ENCODE measurements around the gene C6orf89.

Gene C6orf89

DNA sequence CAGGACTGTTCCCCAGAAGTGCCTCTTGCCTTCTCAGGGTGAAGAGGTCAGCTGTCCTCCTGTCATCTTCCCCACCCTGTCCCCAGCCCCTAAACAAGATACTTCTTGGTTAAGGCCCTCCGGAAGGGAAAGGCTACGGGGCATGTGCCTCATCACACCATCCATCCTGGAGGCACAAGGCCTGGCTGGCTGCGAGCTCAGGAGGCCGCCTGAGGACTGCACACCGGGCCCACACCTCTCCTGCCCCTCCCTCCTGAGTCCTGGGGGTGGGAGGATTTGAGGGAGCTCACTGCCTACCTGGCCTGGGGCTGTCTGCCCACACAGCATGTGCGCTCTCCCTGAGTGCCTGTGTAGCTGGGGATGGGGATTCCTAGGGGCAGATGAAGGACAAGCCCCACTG, 78.6 kb downstream of the C6orf89 start:
- in situ Hi-C loops (cut with MboI; ENCODE audit: low sequenced_read_pairs) = no loop called here

DNA sequence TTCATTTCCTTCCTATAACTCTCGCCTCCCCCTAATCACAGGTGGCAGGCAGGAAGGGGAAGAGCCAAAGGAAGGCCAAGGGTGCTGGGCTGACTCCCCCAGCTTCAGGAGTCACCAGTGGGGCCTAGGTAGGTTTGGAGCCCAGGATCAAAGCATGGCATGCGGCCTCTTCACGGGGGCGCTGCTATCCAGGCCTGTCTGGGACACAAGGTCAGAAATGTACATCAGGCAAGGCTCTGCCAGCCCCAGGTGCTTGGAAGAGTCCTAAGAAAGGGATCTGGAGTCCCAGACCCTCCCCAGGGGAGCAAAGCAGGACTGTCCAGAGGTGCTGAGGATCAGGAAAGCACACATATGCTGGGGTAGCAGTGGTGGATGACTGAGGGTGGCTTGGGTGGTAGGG, 79.2 kb downstream of the C6orf89 start:
- in situ Hi-C loops (cut with MboI; ENCODE audit: low sequenced_read_pairs) = no loop called here

DNA sequence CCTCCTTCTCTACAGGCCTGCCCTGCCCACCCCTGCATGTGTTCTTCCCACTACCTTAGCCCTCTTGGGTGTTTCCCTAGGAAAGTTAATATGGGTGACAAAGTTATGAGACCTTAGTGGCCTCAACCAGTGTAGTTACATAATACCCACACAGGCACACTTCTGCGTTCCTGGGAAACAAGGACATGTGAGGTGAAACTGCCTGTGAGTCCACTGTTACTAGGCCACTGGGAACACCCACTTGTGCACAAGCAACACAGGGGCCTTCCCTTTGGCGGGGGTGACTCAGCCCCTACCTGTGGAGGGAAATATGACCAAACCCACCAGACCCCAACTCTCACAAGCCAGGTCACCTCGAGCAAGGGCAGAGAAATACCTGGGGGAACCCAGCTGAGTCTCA, 81.5 kb downstream of the C6orf89 start:
- in situ Hi-C loops (cut with MboI; ENCODE audit: low sequenced_read_pairs) = no loop called here

DNA sequence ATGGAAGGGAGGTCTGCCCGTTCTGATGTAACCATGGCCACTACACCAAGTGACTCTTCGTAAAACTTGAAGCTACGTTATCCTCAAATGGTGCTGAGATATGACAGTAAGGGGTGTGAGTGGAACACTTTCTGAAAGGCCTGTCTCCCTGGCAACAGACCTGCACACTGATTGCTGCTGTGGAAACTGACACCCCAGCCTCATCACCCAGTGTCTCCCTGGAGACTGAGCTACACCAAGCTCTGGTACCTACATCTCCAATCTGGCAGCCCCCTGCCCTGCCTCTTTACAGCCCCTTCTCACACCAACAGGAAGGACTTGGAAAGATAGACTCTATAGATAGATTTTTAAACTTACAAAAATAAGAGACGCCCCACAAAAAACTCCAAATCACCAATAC, 82.0 kb downstream of the C6orf89 start:
- in situ Hi-C loops (cut with MboI; ENCODE audit: low sequenced_read_pairs) = no loop called here

DNA sequence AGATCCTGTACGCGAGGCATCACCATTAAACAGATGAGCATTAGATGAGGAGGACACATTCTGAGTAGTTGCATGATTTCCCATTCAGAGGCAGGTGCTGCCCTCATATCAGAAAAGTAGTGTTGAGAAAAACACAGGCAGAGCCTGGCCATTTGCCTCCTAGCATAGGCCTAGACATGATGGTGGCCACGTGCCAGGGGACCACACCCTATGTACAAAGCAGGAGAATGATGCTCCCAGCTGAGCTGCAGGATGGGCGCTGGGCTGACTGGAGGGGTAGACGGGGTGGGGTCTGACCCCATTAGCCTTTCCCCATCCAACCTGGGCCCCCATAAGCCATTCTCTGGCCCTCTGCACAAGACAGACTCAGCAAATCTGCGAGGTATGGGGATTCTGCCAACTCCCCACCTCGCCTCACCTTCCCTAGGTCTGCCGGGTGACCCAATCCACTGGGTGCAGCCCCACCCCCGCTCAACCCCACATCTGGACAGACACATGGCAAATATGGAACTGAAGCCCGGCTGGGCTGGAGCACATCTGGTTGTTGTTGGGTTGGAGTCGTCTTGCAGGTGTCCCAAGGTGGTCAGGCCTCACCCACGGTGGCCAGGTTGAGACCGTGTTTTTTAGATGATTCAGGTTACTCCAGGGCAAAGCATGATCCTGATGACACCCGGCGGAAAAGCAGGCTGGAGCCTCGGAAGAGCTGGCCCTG, 82.7 kb downstream of the C6orf89 start:
- in situ Hi-C loops (cut with MboI; ENCODE audit: low sequenced_read_pairs) = no loop called here

DNA sequence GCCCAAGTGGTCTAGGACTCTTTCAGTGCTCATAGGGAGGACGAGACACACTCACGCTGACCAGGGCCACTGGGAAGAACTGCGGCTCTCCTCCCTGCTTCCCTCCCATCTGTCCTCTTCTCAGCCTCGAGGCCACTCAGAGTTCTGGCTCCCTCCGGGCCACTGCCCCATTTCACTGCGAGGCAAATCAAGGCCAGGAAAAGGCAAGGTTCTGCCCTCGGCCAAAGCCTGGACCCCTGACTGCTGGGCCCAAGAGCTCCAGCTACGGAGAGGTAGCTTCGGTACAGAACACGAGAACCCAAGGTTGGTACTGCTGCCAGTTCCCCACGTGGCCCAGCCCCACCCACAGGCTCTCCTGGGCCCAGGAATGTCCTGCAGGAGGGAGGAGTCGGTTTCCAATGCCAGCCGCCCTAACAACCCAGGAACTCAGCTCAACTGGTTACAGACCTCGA, 83.5 kb downstream of the C6orf89 start:
- in situ Hi-C loops (cut with MboI; ENCODE audit: low sequenced_read_pairs) = no loop called here

DNA sequence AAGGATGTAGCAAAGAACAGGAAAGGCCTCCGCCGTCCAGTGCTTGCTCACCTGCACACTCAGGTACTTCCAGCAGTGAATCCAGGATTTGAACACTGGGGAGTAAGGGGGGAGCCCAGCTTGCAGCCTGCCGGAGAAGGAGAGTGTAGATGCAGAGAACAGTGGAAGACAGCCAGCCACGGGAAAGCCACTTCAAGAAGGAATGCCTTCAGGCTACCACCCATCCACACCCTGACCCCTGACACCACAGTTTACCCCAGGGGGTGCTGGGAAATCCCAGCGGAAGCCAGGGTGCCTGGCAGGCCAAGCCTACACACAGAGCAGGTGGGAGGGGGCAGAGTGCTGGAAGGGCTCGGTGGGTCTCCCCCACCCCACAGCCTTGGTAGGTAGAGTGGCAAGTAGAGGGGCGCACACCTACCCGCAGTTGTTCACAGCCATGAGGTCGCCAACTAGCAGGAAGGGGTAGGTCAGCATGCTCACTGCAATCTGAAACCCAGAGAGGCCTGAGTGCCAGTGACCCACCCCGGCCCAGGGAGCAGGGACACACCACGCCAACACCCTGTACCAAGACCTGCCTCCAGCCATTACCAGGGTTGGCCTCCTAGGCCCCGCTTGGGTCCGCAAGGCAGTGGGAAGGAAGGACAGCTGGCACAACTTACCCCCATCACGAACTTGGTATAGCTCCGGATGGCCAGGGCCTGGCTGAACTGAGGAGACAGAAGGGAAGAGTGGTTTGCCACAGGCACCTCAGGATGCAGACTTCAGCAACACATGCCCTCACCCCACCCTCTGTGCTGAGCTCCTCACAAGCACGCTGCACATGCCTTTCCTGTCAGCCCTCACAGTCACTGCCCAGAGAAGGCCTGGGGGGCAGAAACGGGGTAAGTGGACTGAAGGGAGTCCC, 84.5 kb downstream of the C6orf89 start:
- in situ Hi-C loops (cut with MboI; ENCODE audit: low sequenced_read_pairs) = no loop called here

DNA sequence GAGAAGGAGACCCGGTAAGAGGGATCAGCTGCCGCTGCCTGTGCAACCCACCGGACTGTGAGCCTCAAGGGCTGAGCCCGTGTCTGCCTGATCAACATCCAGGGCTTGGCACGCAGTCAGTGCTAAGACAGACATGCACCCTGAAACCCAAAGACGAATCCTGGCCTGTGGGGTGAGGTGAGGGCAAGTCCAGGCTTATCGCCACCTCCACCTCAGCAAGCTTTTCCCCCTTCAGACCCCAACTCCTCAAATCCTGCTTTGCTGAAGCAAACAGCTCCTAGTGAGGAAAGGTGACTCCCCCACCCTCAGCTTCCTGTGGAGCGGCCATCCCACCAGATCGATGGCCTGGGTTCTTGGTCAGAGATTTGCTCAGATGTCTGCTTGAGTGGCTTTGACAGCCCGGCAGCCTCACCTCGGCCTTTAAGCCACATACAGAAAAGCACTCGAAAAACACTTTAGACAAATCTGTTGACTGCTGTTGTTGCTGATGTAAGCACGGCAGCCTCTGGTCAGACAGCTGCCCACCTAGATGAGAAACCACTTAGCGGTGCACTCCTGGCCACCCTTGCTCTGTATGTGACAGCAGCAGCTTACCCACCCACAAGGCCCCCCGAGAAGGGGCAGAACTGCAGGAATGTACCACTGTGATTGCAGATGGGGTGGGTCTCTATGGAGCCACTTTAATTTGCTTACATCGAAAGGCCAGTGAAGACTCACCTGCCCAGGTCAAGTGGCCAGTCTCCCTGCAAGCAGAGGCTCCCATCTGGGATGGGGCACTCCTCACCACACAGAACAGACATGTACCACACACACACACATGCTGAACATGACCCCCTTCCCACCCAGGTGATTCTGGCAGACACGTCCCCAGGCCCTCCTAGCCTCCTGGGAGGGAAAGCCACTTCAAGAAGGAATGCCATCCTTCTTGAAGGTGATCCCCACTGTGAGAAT, 85.4 kb downstream of the C6orf89 start:
- in situ Hi-C loops (cut with MboI; ENCODE audit: low sequenced_read_pairs) = no loop called here

DNA sequence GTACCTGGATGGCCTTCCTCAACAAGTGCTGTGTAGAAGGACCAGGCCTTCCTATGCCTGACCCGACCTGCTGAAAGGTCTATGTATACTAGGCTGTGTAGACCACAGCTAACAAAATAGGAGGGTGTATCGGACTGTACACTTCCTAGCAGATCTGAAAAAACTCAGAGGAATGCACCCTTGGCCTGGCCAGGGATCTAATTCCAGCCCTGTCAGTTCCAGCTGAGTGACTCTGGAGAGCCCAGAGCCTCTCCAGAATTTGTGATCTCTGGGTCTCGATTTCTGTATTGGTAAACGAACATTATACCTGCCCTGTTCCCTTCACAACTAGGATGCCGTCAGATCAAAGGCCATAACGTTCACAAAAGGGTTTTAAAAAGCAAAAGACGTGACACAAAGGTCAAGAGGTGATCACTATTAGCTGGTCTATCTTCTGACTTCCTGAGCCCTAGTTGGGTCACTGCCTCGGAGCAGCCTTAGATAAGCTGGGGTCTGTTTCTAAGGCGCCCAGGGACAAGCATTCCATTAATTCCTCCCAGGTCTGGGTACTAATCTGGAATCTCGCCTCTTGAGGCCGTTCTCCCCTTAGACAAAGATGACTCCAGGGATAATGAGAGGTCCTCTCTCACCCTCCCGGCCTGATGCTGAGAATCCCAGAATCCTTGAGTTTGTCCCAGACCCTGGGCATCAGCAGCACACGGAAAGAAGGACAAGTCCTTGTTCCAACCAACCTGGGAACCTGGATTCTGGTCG, 86.3 kb downstream of the C6orf89 start:
- in situ Hi-C loops (cut with MboI; ENCODE audit: low sequenced_read_pairs) = no loop called here

DNA sequence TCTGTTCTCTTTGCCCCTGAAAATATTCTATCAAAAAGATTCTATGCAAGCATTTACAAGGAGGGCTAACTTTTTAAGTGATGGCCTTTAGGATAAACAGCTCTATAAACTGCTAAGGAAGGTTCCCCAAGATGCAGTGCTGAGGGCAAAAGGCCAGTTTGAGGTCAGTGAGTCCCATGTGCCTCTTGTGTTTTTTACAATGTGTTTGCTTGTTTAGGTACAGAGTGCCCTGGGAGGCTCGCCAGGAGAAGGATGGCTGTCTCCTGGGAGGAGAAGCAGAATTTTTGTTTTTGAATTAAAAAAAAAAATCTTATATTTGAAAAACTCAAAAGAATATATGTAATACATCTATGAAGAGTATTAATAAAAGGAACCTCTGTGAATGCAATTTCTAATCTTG, 87.4 kb downstream of the C6orf89 start:
- in situ Hi-C loops (cut with MboI; ENCODE audit: low sequenced_read_pairs) = no loop called here

DNA sequence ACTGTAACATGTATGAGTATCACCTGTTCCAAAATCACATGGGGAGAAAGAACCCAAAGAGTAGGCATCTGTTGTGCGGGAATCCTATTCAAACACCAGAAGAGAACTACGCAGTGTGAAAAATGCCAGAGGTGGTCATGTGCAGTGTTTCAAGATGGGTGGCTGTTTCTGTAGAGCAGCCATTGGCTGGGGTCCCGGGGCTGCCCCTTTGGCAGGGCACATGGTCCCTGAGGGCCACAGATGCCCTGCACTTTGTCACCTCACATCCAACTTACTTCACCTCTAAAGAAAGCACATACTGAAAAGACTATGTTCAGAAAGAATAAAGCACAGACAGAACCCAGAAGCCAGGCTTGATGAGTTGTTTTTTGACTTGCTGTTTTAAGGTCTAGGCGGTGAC, 87.9 kb downstream of the C6orf89 start:
- in situ Hi-C loops (cut with MboI; ENCODE audit: low sequenced_read_pairs) = no loop called here

DNA sequence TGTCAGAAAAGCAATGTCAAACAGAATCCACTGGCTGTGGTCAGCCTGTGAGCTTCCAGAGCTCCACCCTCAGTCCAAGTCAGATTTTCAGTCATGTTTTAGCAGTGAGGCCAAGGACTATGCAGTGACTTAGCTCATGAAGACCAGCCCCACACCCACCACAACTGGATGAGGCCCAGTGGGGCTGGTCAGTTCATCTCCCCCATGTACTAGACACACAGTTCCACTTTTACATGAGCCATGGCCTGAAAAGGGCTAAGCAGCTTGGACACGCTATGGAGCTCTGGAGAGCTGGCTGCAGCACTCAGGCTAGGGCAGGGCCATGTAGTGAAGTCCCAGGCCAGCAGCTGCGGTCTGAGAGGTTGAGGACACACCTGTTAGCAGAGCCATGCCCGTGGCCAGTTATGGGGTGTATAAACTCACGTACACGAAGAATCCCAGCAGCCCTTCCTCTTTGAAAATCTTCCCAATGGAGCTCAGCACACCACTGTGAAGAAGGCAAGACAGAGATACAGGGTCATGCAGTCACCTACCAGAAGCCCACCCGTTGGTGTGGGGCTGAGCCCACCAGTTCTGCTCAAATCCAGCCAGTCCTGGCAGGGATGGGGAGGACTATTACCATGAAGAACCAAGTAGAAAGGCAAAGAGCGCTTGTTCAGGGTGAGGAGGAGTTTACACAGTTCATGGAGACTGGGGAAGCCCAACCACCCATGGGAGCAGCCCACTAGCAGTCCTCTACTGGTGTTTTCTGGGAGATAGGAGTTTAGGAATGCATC, 89.7 kb downstream of the C6orf89 start:
- in situ Hi-C loops (cut with MboI; ENCODE audit: low sequenced_read_pairs) = no loop called here

DNA sequence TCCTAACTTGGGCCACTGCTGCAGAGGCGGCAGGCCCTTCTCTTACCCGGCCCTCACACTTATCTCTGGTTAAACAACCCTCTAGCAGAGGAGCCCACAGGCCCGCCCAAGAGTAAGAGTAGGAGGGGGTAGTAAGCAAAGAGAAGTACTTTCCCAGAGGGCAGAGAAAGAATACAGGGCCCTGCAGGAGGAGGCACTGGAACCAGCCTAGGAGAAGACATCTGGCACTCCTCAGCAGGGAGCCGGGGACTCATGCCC, 90.2 kb downstream of the C6orf89 start:
- in situ Hi-C loops (cut with MboI; ENCODE audit: low sequenced_read_pairs) = no loop called here

DNA sequence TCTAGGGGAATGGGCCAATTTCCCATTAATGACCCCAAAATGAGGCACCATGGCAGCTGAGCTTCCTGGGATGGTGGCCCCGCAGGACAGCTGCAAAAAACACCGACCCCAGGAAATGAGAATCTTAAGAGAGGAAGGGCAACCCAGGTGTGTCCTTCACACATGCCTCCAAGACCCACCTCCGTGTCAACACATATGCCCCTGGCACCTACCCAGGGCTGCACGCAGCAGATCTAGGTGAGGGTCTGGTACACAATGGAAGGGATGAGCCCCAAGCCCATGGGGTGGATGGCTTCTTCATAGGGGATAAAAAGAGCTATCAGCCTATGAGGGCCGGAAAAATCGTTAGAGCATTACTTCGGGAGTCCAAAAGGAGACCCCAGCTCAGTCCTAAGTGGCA, 90.8 kb downstream of the C6orf89 start:
- in situ Hi-C loops (cut with MboI; ENCODE audit: low sequenced_read_pairs) = no loop called here

DNA sequence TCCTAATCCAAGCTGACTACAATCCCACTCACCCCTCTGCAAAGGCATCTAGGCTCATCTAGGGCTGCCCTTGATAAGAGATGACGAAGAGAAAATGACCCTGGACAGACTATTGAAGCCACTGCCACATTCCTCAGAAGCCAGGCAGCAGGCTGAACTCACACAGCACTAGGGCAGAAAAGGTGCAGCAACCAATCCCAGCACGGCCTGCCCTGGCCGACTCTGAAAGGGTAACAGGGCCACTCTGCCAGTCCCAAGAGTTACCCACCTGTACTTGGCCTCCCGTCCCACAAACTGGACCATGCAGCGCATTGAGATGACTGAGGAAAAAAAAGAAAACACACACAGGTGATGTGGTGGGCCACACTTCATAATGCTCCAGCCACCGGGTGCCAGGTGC, 91.2 kb downstream of the C6orf89 start:
- in situ Hi-C loops (cut with MboI; ENCODE audit: low sequenced_read_pairs) = no loop called here

DNA sequence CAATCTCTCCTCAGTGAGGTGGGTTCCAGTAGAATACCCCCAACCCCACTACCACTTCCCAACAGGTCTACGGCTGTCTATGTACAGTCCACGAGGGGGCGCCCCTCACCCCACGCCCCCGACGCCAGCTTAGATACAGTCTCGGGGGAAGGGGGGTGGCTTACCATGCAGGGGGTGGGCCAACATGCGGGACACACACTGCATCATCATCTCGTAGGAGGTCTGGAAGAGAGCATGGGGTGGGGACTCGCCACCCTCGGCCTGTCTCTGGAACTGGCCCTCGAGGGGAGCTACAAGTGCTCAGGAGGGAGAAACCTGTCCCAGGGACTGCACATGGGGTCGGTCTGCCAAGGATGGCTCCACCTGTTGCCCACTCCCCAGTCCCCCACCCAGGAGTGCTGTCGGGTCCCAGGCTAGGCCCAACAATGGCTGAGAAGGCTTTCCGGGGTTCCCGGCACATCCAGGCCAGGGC, 91.8 kb downstream of the C6orf89 start:
- in situ Hi-C loops (cut with MboI; ENCODE audit: low sequenced_read_pairs) = no loop called here

All from HL-60/S4 treated with retinoic acid at 250 ng/mL for 4 days and 3 days (cell line).